Activated CD4-positive, CD25-positive, alpha-beta regulatory T cell treated with anti-CD3 and anti-CD28 coated beads, Interleukin-2, amount 50 U/mL, for 24 hours (primary cell): ENCODE results near the gene PTPRR.
"Not testable (repeated sequence)": the region's sequence is repeated elsewhere in the genome, so short reads cannot be mapped to it uniquely, and the experiment has no call there.

Experiments used
- ATAC-seq, 2 donors: fragments of 150-1000 bp; cut with Tn5 transposase; one replicate each; pipeline ENCODE4 v1.10.0; 2021; ENCODE audit warnings: mild to moderate bottlenecking in 1 of 2, moderate library complexity in 1 of 2

Gene PTPRR

GRCh38 chr12:70839544-70839943, 81.0 kb downstream of the PTPRR start:
- ATAC-seq, result no peak

- ATAC-seq, result no peak
Measured at GRCh38 chr12:70838127-70838526, 82.4 kb downstream of the PTPRR start.

- ATAC-seq, result no peak
Measured at GRCh38 chr12:70837026-70837425, 83.5 kb downstream of the PTPRR start.

GRCh38 chr12:70835948-70836347, 84.6 kb downstream of the PTPRR start:
- ATAC-seq, result no peak

- no peak for ATAC-seq
Measured at GRCh38 chr12:70831543-70831942, 89.0 kb downstream of the PTPRR start.

GRCh38 chr12:70830221-70831061, 90.1 kb downstream of the PTPRR start:
- no peak for ATAC-seq

- ATAC-seq, result no peak
Measured at GRCh38 chr12:70829070-70829469, 91.5 kb downstream of the PTPRR start.

- no peak for ATAC-seq
Measured at GRCh38 chr12:70828351-70828750, 92.2 kb downstream of the PTPRR start.

- ATAC-seq, result no peak
Measured at GRCh38 chr12:70826156-70826555, 94.4 kb downstream of the PTPRR start.

GRCh38 chr12:70824511-70824910, 96.0 kb downstream of the PTPRR start:
- ATAC-seq, result no peak

- no peak for ATAC-seq
Measured at GRCh38 chr12:70823182-70823976, 97.2 kb downstream of the PTPRR start.

- ATAC-seq, result no peak
Measured at GRCh38 chr12:70822412-70822811, 98.1 kb downstream of the PTPRR start.

GRCh38 chr12:70815971-70816391, 104.6 kb downstream of the PTPRR start:
- no peak for ATAC-seq

GRCh38 chr12:70815056-70815455, 105.5 kb downstream of the PTPRR start:
- ATAC-seq, result no peak

- no peak for ATAC-seq
Measured at GRCh38 chr12:70813559-70813958, 107.0 kb downstream of the PTPRR start.

GRCh38 chr12:70812136-70812535, 108.4 kb downstream of the PTPRR start:
- no peak for ATAC-seq

GRCh38 chr12:70809887-70810286, 110.7 kb downstream of the PTPRR start:
- no peak for ATAC-seq

GRCh38 chr12:70807993-70808392, 112.5 kb downstream of the PTPRR start:
- not testable (repeated sequence) for ATAC-seq

- ATAC-seq, result no peak
Measured at GRCh38 chr12:70806827-70807226, 113.7 kb downstream of the PTPRR start.

GRCh38 chr12:70806043-70806442, 114.5 kb downstream of the PTPRR start:
- ATAC-seq, result no peak

GRCh38 chr12:70798016-70798783, 122.3 kb downstream of the PTPRR start:
- no peak for ATAC-seq

- ATAC-seq, result no peak
Measured at GRCh38 chr12:70796989-70797388, 123.5 kb downstream of the PTPRR start.

GRCh38 chr12:70795608-70796007, 124.9 kb downstream of the PTPRR start:
- no peak for ATAC-seq
